ENCODE results near the gene SERPINB4. TPM values are rescaled to one million over a fixed set of nuclear protein-coding genes. Genes with fewer than 3 reads are reported as not detected.

Gene SERPINB4
- total RNA-seq, result not detected in 2 replicates

DNA sequence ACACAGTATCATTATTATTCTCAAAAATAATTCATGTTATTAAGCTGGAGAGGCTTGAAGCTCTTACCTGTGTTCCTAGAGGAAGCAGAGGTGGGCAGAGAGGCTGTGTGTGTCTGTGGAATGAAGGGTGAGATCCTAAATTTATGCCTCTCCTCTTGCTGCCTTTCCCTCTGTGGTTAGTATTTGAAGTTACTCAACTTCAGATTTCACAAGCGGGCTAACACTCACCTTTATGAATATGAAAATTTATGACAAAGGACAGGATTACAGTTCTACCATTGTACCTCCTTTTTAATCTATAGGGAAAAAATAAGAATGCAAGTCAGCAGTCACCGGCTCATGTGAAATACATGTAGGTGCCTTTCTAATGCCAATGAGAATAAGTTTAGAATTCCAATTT is at the start of gene SERPINB4:
Gene SERPINB4 (minus strand): TSS at position 115 of the 400 bp plus-strand sequence. CDS start 679 bp downstream, outside the sequence.

DNA sequence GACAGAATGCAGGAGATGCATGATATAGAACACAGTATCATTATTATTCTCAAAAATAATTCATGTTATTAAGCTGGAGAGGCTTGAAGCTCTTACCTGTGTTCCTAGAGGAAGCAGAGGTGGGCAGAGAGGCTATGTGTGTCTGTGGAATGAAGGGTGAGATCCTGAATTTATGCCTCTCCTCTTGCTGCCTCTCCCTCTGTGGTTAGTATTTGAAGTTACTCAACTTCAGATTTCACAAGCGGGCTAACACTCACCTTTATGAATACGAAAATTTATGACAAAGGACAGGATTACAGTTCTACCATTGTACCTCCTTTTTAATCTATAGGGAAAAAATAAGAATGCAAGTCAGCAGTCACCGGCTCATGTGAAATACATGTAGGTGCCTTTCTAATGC is 17.7 kb upstream of the SERPINB4 start, which contains the start of gene SERPINB3:
Gene SERPINB3 (minus strand): TSS at position 144 of the 400 bp plus-strand sequence. CDS start 677 bp downstream, outside the sequence.

Other genes starting within 250 kb of the SERPINB4 start
- gene VPS4B, start 221.8 kb downstream of the SERPINB4 start, total RNA-seq, result 53.6 and 61.9 TPM in 2 replicates
- gene SERPINB5, start 167.3 kb downstream of the SERPINB4 start, total RNA-seq, result not detected in 2 replicates
- gene SERPINB12, start 101.9 kb downstream of the SERPINB4 start, total RNA-seq, result not detected in 2 replicates
- not detected in 2 replicates for gene SERPINB13, start 56.9 kb downstream of the SERPINB4 start, total RNA-seq
- gene SERPINB3, start 17.6 kb upstream of the SERPINB4 start, total RNA-seq, result not detected in 2 replicates
- gene SERPINB11, start 58.7 kb upstream of the SERPINB4 start, total RNA-seq, result not detected in 2 replicates
- 0.22 TPM in 1 of 2 replicates, not detected in the other for gene SERPINB7, start 131.2 kb upstream of the SERPINB4 start, total RNA-seq
- gene SERPINB2, start 243.4 kb upstream of the SERPINB4 start, total RNA-seq, result not detected in 2 replicates